Bronchial epithelial cell (primary cell): ENCODE measurements around the gene COL23A1. TPM values are rescaled to one million over a fixed set of nuclear protein-coding genes. Genes with fewer than 3 reads are reported as not detected.

Source experiments
- DNase-seq: peaks from one replicate; pipeline ENCODE4 v3.0.0-alpha.2; 2010; ENCODE audit warnings: low read depth
- FAIRE-seq: peaks from 2 replicates; lab custom pipeline; 2011; peaks lifted over from hg19 to GRCh38; lab: Jason Lieb, UNC
- H3K27me3 ChIP-seq: 2 replicates; pipeline ENCODE4 v1.5.1; 2011; ENCODE audit warnings: low read length; ENCODE audit not compliant: control insufficient read depth, insufficient read depth
- H3K36me3 ChIP-seq: 2 replicates; pipeline ENCODE4 v1.5.1; 2011; ENCODE audit warnings: low read length; ENCODE audit not compliant: control insufficient read depth, insufficient read depth
- H3K4me3 ChIP-seq: 2 replicates; pipeline ENCODE4 v1.5.1; 2011; ENCODE audit warnings: mild to moderate bottlenecking, low read depth, low read length, control low read depth
- total RNA-seq: library from RNA; depleted of rRNA; stranded (reverse); fragments of >200 nt; gene quantifications from 2 replicates; pipeline ENCODE4 v1.2.1, GENCODE V29; 2014
- TF ChIP-seq, protein P1 (sequence below): IDR thresholded peaks from 2 replicates; pipeline ENCODE4 v1.5.1; 2011; ENCODE audit warnings: mild to moderate bottlenecking, moderate library complexity, low read length, control low read depth, inconsistent platforms; ENCODE audit not compliant: insufficient read depth, severe bottlenecking

COL23A1 gene
- total RNA-seq, 1 donor from 2014 or later: 0.26 TPM

DNA sequence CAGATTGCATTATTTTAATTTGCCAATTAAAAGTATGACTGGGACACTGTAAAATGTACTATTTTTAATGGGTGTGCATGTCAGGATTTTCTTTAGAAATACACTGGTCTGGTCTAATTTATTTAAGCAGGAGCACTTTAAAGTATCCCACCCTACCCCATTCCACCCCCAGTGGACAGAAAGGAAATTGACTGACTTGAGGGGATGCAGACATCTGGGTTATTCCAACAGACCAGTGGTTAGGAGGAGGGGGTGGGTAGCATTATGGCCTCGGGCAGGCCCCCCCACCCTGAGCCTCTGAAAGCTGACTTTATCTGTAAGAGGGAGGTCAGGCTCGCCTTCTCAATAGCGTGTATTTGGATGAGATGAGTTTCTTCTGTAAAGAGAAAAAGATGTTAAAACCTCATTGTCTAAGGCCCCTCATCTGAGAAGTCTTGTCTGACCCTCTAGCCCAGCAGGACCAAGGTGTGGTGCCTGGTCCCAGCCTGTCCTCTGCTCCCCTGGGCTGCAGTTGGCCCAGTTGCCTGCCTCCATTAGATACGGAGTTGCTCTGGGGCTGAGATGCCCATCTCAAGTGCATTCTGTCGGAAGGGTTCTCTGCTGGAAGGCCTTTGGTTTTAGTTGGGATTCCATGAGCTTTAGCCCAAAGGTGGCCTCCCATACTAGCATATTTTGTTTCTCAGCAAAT lies 381.5 kb downstream of the COL23A1 start:
- no peak overlapping the region for H3K4me3 ChIP-seq
- H3K27me3 ChIP-seq: no peaks in the 10 kb centered on the region
- TF ChIP-seq, protein P1, sequence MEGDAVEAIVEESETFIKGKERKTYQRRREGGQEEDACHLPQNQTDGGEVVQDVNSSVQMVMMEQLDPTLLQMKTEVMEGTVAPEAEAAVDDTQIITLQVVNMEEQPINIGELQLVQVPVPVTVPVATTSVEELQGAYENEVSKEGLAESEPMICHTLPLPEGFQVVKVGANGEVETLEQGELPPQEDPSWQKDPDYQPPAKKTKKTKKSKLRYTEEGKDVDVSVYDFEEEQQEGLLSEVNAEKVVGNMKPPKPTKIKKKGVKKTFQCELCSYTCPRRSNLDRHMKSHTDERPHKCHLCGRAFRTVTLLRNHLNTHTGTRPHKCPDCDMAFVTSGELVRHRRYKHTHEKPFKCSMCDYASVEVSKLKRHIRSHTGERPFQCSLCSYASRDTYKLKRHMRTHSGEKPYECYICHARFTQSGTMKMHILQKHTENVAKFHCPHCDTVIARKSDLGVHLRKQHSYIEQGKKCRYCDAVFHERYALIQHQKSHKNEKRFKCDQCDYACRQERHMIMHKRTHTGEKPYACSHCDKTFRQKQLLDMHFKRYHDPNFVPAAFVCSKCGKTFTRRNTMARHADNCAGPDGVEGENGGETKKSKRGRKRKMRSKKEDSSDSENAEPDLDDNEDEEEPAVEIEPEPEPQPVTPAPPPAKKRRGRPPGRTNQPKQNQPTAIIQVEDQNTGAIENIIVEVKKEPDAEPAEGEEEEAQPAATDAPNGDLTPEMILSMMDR: peak; percentile 1
- no peak for FAIRE-seq
- H3K36me3 ChIP-seq: peaks cover 41% of the 10 kb centered on the region
- DNase-seq: no peak

DNA sequence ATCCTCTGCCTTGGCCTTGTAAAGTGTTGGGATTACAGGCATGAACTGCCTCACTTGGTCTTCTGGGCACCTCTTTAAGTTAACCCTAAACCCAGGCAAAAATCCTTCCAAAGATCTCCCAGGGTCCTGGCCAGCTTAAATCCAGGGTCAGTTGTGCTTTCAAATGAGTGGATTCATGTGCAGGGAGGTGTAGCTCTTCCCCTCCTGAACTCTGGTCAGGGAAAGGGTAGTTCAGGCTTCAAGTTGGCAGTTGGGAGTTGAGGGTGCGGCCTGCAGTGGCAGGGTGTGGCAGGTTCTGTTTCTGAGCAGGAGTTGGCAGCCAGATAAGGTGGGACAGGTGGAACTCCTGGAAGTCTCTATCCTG lies 382.3 kb downstream of the COL23A1 start:
- TF ChIP-seq, protein P1: no peak
- peaks cover 40% of the 10 kb centered on the region for H3K36me3 ChIP-seq
- H3K4me3 ChIP-seq: no peak overlapping the region
- FAIRE-seq (no peak), DNase-seq (no peak)
- no peaks in the 10 kb centered on the region for H3K27me3 ChIP-seq

DNA sequence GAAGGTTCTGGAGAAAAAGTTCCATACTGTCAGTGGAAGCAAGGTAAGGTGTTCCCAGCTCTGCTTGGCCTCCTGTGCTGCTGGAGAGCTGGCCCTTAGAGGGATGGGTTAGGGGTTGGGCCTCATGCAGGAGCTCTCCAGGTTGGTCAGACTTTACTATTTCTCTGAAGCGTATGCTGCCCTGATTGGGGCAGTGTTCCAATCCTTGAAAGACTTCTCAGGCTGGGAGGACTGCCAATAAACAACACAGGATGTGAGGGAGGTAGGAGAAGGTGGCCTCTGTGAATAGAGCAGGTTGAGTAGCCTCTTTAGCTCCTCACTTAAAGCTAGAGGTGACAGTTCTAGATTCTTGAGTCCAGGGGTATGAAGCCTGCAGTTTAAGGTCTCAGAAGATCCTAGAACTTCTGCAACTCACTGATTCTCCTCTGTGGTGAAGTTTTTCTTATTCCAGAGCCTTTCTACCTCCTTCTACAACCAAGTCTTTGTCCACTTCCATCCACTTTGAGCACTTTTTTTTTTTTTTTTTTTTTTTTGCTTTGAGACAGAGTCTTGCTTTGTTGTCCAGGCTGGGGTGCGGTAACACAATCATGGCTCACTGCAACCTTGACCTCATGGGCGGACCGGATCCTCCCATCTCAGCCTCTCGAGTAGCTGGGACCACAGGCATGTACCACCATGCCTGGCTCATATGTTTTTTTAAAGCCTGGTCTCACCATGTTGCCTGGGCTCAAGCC lies 382.8 kb downstream of the COL23A1 start:
- Histone ChIP-seq H3K36me3 (peaks cover 35% of the 10 kb centered on the region), H3K4me3 (no peak overlapping the region), H3K27me3 (no peaks in the 10 kb centered on the region)
- DNase-seq (peak; percentile 74), FAIRE-seq (no peak)
- TF ChIP-seq, protein P1: no peak

DNA sequence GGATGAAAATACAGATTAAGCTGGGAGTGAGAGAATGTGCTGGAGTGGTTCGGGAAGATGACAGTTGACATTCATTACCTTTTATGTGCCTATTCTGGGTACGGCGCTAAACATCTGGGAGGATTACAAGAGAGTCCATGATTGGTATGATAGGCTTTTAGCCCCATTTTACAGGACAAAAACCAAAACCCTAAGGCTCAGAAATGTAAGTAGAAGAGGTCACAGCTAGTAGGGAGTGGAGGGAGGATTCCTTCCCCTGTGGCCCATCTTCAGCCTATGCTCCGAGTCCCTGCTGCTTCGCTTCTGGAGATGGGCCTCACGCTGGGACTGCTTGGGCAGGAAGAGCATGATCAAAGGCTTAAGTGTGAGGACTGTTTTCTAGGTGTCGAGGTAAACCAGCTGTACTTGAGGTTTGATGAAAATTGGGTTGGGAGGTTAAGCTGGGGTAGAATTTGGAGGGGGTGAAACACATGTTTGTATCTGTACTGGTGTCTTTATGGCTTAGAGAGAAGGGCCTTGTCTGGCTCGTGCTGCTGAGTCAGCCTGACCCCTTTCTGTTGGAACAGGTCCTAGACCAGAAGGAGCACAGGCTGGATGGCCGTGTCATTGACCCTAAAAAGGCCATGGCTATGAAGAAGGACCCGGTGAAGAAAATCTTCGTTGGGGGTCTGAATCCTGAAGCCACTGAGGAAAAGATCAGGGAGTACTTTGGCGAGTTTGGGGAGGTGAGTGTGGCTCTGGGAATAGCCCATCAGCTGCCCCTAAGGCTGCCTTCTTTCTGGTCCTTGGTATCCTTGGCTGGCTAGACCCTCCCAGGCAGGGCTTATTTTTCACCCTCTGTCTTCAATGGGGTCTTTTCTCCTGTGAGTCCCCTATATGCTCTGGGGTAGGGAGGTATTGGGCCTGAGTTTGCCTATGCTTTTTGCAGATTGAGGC lies 383.8 kb downstream of the COL23A1 start:
- DNase-seq: no peak
- FAIRE-seq: no peak
- Histone ChIP-seq H3K36me3 (peaks cover 28% of the 10 kb centered on the region), H3K4me3 (peak overlapping the region; percentile 71), H3K27me3 (no peaks in the 10 kb centered on the region)
- TF ChIP-seq, protein P1: no peak

DNA sequence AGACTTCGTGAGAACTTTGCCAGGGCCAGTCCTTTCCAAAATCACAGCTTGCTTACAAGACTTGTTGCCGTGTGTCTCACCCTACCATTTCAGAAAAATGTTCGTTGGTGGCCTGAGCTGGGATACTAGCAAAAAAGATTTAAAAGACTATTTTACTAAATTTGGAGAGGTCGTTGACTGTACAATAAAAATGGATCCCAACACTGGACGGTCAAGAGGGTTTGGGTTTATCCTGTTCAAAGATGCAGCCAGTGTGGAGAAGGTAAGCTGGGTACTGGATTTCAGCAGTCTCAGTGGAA lies 384.5 kb downstream of the COL23A1 start:
- Histone ChIP-seq H3K36me3 (peaks cover 28% of the 10 kb centered on the region), H3K27me3 (no peaks in the 10 kb centered on the region), H3K4me3 (peak overlapping the region; percentile 71)
- TF ChIP-seq, protein P1: no peak
- DNase-seq (no peak), FAIRE-seq (no peak)
